ENCODE results near the gene ANKRD34A.

Gene ANKRD34A

GRCh38 chr1:145957443-145958319, 6.7 kb downstream of the ANKRD34A start, which contains the start of gene LIX1L (continued):
- peak; percentile 47 for TF ChIP-seq ZNF341 (tag by site-specific recombination; IDR thresholded peaks at IDR 0.05; ENCODE audit: low read depth)
- TF ChIP-seq SP3 (tag by site-specific recombination; IDR thresholded peaks at IDR 0.05): peak; percentile 82
- TF ChIP-seq ZSCAN4 (tag by site-specific recombination; IDR thresholded peaks at IDR 0.05): peak; percentile 74; the same call in 1 of the 2 replicates
- TF ChIP-seq IKZF3 (tag by site-specific recombination; IDR thresholded peaks at IDR 0.05): peak; percentile 72
- TF ChIP-seq ZNF398 (tag by site-specific recombination; IDR thresholded peaks at IDR 0.05): peak; percentile 49; the same call in 1 of the 2 replicates
- TF ChIP-seq KLF10 (tag by site-specific recombination; IDR thresholded peaks at IDR 0.05): peak; percentile 98
- peak; percentile 50; the same call in 1 of the 2 replicates for TF ChIP-seq ZBTB17 (tag by site-specific recombination; IDR thresholded peaks at IDR 0.05)
- TF ChIP-seq KLF9 (tag by site-specific recombination; IDR thresholded peaks at IDR 0.05; ENCODE audit: low read depth): peak; percentile 86
- TF ChIP-seq ZBTB11 (tag by site-specific recombination; conservative IDR thresholded peaks at IDR 0.05; ENCODE audit: low read depth): peak; percentile 58
- TF ChIP-seq ZNF155 (tag by site-specific recombination; IDR thresholded peaks at IDR 0.05): no peak
- no peak for TF ChIP-seq ZBTB7A (tag by site-specific recombination; IDR thresholded peaks at IDR 0.05; ENCODE audit: low read depth)
- TF ChIP-seq ZNF660 (tag by site-specific recombination; IDR thresholded peaks at IDR 0.05): 0 out of 2 replicates have a peak, but pooled peaks have one; percentile 62
- TF ChIP-seq, protein P1, sequence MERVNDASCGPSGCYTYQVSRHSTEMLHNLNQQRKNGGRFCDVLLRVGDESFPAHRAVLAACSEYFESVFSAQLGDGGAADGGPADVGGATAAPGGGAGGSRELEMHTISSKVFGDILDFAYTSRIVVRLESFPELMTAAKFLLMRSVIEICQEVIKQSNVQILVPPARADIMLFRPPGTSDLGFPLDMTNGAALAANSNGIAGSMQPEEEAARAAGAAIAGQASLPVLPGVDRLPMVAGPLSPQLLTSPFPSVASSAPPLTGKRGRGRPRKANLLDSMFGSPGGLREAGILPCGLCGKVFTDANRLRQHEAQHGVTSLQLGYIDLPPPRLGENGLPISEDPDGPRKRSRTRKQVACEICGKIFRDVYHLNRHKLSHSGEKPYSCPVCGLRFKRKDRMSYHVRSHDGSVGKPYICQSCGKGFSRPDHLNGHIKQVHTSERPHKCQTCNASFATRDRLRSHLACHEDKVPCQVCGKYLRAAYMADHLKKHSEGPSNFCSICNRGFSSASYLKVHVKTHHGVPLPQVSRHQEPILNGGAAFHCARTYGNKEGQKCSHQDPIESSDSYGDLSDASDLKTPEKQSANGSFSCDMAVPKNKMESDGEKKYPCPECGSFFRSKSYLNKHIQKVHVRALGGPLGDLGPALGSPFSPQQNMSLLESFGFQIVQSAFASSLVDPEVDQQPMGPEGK (tag by site-specific recombination; IDR thresholded peaks at IDR 0.05): peak; percentile 81
- peak; percentile 75 for TF ChIP-seq GLIS1 (tag by site-specific recombination; IDR thresholded peaks at IDR 0.05)
- TF ChIP-seq ZNF449 (tag by site-specific recombination; IDR thresholded peaks at IDR 0.05): 0 out of 2 replicates have a peak, but pooled peaks have one; percentile 9
- no peak for TF ChIP-seq ZNF157 (tag by site-specific recombination; IDR thresholded peaks at IDR 0.05)
- 0 out of 2 replicates have a peak, but pooled peaks have one; percentile 21 for TF ChIP-seq ZEB2 (tag by site-specific recombination; IDR thresholded peaks at IDR 0.05)
- no peak for TF ChIP-seq ZNF776 (tag by site-specific recombination; IDR thresholded peaks at IDR 0.05; ENCODE audit: borderline replicate concordance)
- peak; percentile 88; the same call in 1 of the 2 replicates for TF ChIP-seq ZNF600 (tag by site-specific recombination; IDR thresholded peaks at IDR 0.05)
- no peak for TF ChIP-seq ZXDB (tag by site-specific recombination; IDR thresholded peaks at IDR 0.05)
- TF ChIP-seq ZNF658 (tag by site-specific recombination; IDR thresholded peaks at IDR 0.05): no peak
- peak; percentile 74; the same call in 1 of the 2 replicates for TF ChIP-seq KLF1 (tag by site-specific recombination; IDR thresholded peaks at IDR 0.05)
- TF ChIP-seq ZBTB44 (tag by site-specific recombination; IDR thresholded peaks at IDR 0.05): peak; percentile 5; the same call in 1 of the 2 replicates
- no peak; the same call in 1 of the 2 replicates for TF ChIP-seq ZNF2 (tag by site-specific recombination; IDR thresholded peaks at IDR 0.05)
- TF ChIP-seq GLIS2 (tag by site-specific recombination; IDR thresholded peaks at IDR 0.05): peak; percentile 89
- TF ChIP-seq ZNF366 (tag by site-specific recombination; conservative IDR thresholded peaks at IDR 0.05): 0 out of 2 replicates have a peak, but pooled peaks have one; percentile 6
- TF ChIP-seq ZNF335 (tag by site-specific recombination; conservative IDR thresholded peaks at IDR 0.05): peak; percentile 71
